Inferior parietal cortex (tissue), 1 donor: ENCODE measurements around the gene NMNAT2.

Source experiments
- DNase-seq: peaks from one replicate; pipeline ENCODE4 v3.0.0-alpha.2; 2016; ENCODE audit errors: extremely low spot score

Gene NMNAT2

GRCh38 chr1:183239220-183239742, 178.9 kb downstream of the NMNAT2 start:
- DNase-seq: no peak

GRCh38 chr1:183238071-183238470, 180.1 kb downstream of the NMNAT2 start:
- DNase-seq: no peak

DNA sequence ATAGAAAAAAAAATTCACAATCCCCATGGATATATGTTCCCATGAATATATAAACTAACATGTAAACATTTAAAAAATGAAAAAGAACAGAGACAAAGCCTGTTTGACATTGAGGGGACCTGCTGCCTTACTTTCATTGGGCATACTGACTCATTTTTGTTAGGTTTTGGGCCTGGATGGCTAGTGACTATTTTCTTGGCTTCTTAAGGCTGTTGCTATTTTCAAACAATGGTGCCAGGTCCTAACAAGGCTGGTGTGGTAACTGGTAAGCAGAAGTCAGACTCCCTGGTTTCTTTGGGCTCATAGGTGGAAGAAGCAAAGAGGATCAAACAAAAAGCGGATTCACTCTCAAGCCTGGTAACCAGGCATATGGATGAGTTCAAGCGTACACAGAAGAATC, 181.1 kb downstream of the NMNAT2 start:
- no peak for DNase-seq

- no peak for DNase-seq
Observed at GRCh38 chr1:183236158-183236725, 181.9 kb downstream of the NMNAT2 start.

GRCh38 chr1:183235503-183235902, 182.7 kb downstream of the NMNAT2 start:
- DNase-seq: no peak

- peak; percentile 45 for DNase-seq
Observed at GRCh38 chr1:183234660-183235476, 183.3 kb downstream of the NMNAT2 start.

DNA sequence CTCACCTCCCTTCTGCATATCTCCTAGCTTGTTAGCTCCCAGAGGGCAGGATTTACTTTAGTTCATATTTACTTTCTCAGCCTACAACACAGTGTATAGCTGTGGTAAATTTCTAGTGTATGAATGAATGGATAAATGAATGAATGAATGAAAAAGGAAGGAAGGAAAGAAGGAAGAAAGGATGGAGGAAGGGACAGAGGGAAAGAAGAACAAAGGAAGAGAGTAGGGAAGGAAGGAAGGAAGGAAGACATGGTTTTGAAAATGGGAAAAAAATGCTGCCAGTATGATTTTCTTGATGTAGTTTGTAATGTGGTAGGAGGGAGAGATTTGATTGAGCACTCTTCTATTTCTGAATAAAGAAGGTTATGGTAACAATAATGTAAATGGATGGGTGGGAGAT, 185.1 kb downstream of the NMNAT2 start:
- no peak for DNase-seq

- DNase-seq: no peak
Observed at GRCh38 chr1:183231545-183231944, 186.6 kb downstream of the NMNAT2 start.

GRCh38 chr1:183230413-183230812, 187.8 kb downstream of the NMNAT2 start:
- no peak for DNase-seq

DNA sequence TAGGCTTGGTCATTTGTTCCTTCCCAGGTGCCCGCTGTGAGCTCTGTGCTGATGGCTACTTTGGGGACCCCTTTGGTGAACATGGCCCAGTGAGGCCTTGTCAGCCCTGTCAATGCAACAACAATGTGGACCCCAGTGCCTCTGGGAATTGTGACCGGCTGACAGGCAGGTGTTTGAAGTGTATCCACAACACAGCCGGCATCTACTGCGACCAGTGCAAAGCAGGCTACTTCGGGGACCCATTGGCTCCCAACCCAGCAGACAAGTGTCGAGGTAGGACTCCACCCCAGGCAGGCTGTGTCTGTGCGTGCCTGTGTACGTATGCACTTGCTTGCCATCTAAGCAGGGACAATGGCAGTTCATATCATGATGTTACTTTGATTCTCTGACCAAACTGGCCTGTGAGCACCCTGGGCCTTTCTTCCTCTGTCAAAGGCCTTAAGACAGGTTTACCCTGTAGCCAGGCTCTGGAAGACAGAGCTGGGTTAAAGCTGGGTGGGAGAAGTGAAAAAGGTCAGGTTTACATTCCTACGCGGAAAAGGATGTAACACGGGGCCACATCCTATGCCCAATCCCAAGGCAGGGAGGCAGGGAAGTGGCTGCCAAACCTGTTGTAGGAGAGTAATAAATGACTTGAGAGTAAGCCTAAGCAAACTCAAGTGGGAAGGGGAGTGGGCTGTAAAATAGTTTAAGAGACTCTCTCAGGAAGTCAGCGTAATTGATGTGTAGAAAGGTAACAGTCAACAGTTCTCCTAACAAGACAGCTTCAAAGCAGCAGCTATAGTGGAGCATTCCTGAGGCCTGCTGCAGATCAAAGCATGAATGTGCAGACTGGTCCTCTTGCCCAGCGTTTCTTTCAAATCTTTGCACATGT, 189.6 kb downstream of the NMNAT2 start:
- no peak for DNase-seq

GRCh38 chr1:183227422-183228346, 190.5 kb downstream of the NMNAT2 start:
- DNase-seq: no peak

DNA sequence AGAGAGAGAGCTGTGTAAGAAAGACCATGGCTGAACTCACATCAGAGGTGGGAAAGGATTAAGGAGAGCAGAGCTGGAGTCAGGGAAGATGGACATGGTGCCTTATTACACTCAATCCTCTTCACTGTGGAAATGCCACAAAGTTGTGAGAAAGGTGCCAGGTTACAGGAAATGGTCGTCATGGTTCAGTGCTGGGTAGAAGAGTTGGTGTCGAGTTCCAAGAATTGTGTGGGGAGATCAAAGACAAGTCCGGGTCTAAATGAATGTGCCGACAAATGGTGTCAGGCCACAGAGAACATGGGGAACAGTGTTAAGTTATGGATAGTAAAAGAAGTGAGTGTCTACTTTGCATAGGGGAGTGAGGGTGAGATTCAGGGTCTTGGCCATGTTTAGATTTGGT, 191.2 kb downstream of the NMNAT2 start:
- DNase-seq: no peak

- no peak for DNase-seq
Observed at GRCh38 chr1:183226361-183226760, 191.8 kb downstream of the NMNAT2 start.

GRCh38 chr1:183223467-183223866, 194.7 kb downstream of the NMNAT2 start:
- no peak for DNase-seq

DNA sequence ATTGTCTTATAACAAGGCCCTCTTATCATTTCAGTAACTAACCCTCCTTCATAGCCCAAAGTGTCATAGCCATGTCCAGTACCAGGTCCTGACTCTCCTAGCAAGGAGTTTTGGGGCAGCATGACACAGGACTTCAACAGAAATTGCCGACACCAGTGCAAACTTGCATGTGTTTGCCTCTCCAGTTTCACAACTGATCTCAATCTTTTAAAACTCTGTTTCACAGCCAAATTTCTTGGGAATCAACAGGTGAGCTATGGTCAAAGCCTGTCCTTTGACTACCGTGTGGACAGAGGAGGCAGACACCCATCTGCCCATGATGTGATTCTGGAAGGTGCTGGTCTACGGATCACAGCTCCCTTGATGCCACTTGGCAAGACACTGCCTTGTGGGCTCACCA, 195.3 kb downstream of the NMNAT2 start:
- no peak for DNase-seq

- no peak for DNase-seq
Observed at GRCh38 chr1:183219616-183220009, 198.6 kb downstream of the NMNAT2 start.

DNA sequence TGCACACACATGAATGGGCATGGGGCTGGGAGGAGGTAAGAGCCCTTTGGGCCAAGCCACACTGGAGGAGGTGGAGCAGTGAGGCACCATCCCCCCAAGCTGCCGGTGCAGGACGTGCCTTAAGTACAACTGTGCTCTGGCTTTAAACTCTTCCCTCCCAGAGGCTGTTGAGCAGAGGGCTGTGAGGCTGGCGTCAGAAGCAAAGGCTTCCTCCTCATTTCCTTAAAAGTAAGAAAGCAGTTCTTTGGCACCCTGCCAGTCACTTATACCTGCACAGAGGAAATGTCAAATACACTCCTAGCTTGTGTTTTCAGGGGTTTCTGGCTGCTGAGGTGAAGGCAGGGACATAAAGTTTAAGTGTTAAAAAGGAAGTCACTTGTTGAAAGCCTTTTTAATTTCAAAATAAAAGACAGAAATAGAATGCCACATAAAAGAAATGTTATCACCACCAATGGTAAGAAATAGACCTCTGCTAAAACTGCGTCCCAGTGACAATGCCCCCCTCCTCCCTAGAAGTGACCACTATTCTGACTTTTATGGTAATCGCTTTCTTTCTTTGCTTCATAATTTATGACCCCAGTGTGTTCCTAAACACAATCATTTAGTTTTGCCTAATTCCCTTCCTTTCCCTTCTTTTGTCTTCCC, 199.1 kb downstream of the NMNAT2 start:
- no peak for DNase-seq

GRCh38 chr1:183218027-183218618, 200.1 kb downstream of the NMNAT2 start:
- no peak for DNase-seq

DNA sequence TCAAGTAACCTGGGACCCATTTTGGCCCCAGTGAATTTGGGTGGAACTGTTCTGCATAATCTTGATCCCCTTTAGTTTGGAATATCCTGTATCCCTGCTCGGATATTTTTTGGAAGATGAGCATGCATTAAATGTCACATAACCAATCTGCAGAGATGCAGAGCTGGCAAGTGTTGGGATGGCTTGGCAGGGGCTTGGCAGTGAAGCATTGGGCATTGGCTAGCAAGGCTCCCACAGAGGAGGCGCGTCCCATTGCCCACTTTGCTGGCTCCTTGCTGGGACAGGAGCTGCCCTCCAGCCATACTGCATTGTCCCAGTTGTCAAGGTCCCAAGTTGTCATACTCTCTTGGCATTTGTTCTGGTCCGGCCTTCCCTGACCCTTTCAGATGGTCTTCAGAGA, 202.2 kb downstream of the NMNAT2 start:
- DNase-seq: no peak

DNA sequence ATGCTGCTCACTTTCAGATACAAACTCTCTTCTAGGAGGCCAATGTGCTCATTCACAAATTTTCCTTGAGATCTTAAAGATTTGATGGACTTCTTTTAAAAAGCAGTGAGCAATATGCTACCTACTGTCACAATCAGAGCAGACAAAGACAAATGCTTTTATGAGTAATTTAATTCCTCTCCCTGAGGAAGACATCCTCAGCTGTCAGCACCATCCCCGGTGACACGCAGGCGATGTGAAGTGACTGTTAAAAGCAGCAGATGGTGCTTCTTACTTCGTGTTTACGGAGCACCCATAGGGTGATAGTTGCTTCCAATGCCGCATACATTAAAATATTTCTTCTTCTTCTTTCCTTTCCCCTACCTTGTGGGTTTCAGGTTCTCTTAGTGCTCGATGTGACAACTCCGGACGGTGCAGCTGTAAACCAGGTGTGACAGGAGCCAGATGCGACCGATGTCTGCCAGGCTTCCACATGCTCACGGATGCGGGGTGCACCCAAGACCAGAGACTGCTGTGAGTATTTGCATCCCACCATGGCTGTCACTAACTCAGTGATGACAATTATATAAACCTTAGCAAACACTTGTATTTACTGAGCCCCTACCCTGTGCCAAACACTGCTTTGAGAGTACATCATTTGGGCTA, 203.0 kb downstream of the NMNAT2 start:
- no peak for DNase-seq
